ENCODE data around the gene AARSD1. TPM values are rescaled to one million over a fixed set of nuclear protein-coding genes. Genes with fewer than 3 reads are reported as not detected.
"Not testable (repeated sequence)": the region's sequence is repeated elsewhere in the genome, so short reads cannot be mapped to it uniquely, and the experiment has no call there.

The AARSD1 gene
- total and polyA plus RNA-seq, 4 donors, result 27.6 to 57.0 (median 37.1) TPM

DNA sequence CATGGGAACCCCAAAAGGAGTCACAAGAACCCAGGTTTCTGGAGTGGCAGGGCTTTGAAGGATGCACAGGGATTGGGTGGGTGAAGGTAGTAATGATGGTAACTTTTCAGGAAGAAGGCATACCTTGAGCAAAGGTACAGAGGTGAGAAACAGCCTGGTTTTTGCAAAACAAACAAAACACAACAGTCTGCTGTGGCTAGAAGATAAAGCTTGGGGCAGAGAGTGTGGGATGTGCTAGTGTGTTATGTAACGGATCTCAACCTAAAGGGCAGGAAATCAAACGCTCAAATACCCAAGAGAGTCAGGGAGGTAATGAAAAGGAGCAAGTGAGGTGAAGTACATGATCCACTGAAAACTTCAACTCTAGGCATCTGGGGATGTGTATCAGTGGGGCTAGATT lies 11.0 kb upstream of the AARSD1 start:
- TF ChIP-seq, protein P1, sequence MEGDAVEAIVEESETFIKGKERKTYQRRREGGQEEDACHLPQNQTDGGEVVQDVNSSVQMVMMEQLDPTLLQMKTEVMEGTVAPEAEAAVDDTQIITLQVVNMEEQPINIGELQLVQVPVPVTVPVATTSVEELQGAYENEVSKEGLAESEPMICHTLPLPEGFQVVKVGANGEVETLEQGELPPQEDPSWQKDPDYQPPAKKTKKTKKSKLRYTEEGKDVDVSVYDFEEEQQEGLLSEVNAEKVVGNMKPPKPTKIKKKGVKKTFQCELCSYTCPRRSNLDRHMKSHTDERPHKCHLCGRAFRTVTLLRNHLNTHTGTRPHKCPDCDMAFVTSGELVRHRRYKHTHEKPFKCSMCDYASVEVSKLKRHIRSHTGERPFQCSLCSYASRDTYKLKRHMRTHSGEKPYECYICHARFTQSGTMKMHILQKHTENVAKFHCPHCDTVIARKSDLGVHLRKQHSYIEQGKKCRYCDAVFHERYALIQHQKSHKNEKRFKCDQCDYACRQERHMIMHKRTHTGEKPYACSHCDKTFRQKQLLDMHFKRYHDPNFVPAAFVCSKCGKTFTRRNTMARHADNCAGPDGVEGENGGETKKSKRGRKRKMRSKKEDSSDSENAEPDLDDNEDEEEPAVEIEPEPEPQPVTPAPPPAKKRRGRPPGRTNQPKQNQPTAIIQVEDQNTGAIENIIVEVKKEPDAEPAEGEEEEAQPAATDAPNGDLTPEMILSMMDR (IDR thresholded peaks at IDR 0.05; ENCODE audit: control extremely low read depth, extremely low read depth), result no peak
- H3K27me3 ChIP-seq (ENCODE audit: control insufficient read depth in 3 of 3, insufficient read depth in 3 of 3, low read length in 2 of 3), result no peaks in the 10 kb centered on the region
- no peak overlapping the region for H3K27ac ChIP-seq (ENCODE audit: low read depth in 1 of 2, low read length in 1 of 2)
- 43 to 60% methylated on average over 2 of the region's 2 CpGs for WGBS, 2 donors
- peaks cover 0 to 9% (median 0%) of the 10 kb centered on the region in 5 donors for H3K4me1 ChIP-seq (ENCODE audit: control insufficient read depth in 5 of 5, insufficient read depth in 5 of 5, low read length in 5 of 5)
- ATAC-seq (ENCODE audit: insufficient read depth, low FRiP score) (no peak), DNase-seq (no peak)
- H3K4me3 ChIP-seq, result no peak overlapping the region
- H3K9ac ChIP-seq (ENCODE audit: insufficient read depth in 1 of 2, low read length in 2 of 2), result no peak overlapping the region
- H3K9me3 ChIP-seq (ENCODE audit: control insufficient read depth in 4 of 4, insufficient read depth in 3 of 4, low read length in 3 of 4), result no peaks in the 10 kb centered on the region
- no peaks in the 10 kb centered on the region for H3K36me3 ChIP-seq (ENCODE audit: control insufficient read depth in 4 of 4, insufficient read depth in 4 of 4, low read length in 4 of 4)

DNA sequence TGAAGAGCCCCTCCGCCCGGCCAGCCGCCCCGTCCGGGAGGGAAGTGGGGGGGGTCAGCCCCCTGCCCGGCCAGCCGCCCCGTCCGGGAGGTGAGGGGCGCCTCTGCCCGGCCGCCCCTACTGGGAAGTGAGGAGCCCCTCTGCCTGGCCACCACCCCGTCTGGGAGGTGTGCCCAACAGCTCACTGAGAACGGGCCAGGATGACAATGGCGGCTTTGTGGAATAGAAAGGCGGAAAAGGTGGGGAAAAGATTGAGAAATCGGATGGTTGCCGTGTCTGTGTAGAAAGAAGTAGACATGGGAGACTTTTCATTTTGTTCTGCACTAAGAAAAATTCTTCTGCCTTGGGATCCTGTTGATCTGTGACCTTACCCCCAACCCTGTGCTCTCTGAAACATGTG lies 9.1 kb upstream of the AARSD1 start:
- ATAC-seq (ENCODE audit: insufficient read depth, low FRiP score); DNase-seq; H3K27ac ChIP-seq (ENCODE audit: low read depth in 1 of 2, low read length in 1 of 2); H3K9me3 ChIP-seq (ENCODE audit: control insufficient read depth in 4 of 4, insufficient read depth in 3 of 4, low read length in 3 of 4); H3K36me3 ChIP-seq (ENCODE audit: control insufficient read depth in 4 of 4, insufficient read depth in 4 of 4, low read length in 4 of 4); H3K4me3 ChIP-seq; H3K27me3 ChIP-seq (ENCODE audit: control insufficient read depth in 3 of 3, insufficient read depth in 3 of 3, low read length in 2 of 3); H3K9ac ChIP-seq (ENCODE audit: insufficient read depth in 1 of 2, low read length in 2 of 2): not testable (repeated sequence)
- 83 to 85% methylated on average over 6 to 12 of the region's 18 CpGs for WGBS, 2 donors
- H3K4me1 ChIP-seq (ENCODE audit: control insufficient read depth in 5 of 5, insufficient read depth in 5 of 5, low read length in 5 of 5), result peaks cover 0 to 12% (median 0%) of the 10 kb centered on the region in 5 donors

DNA sequence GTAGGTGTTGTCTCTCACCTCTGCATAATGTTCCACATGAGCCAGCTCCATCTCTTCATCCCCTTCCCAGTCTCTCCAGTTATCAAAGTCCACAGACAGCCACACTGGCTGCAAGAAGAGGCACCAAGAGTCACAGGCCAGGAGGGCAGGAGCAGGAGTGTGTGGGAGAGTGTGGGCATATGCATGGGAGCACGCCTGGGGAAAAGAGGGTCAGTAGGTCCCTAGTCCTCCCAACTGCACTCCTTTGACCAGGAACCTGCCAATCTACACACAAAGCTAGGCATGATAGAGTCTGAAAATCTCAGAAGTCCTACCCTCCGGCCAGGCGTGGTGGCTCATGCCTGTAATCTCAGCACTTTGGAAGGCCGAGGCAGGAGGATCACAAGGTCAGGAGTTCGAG lies 7.3 kb upstream of the AARSD1 start:
- WGBS, 2 donors, result 93 to 96% methylated on average over 5 of the region's 5 CpGs

DNA sequence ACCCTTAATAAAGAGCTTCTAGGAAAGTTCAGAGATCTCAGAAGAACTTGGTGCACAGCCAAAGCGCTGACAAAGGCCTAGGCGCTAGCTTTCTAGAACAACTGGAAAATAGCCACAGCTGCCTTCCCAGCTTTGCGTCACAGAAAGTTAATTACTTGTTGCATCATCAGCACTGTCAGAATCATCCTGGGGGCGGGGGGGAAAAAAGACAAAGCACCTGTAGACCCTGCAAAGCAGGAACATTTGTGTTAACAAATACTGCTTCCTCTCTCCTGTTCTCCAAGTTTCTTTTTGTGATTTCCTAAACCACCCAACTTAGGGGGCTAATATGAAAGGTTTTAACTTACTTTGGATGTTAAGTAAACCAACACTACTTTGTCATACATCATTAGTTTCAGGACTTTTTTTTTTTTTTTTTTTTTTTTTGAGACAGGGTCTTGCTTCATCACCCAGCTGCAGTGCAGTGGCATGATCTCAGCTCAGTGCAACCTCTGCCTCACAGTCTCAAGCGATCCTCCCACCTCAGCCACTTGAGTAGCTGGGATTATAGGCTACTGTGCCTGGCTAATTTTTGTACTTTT lies 4.8 kb upstream of the AARSD1 start:
- DNase-seq (peak; percentile 88 to 97 (median 97)), ATAC-seq (ENCODE audit: insufficient read depth, low FRiP score) (no peak)
- Histone ChIP-seq H3K9me3 (ENCODE audit: control insufficient read depth in 4 of 4, insufficient read depth in 3 of 4, low read length in 3 of 4) (no peaks in the 10 kb centered on the region), H3K27ac (ENCODE audit: low read depth in 1 of 2, low read length in 1 of 2) (no peak overlapping the region), H3K36me3 (ENCODE audit: control insufficient read depth in 4 of 4, insufficient read depth in 4 of 4, low read length in 4 of 4) (no peaks in the 10 kb centered on the region), H3K4me3 (no peak overlapping the region), H3K4me1 (ENCODE audit: control insufficient read depth in 5 of 5, insufficient read depth in 5 of 5, low read length in 5 of 5) (peaks cover 0 to 13% (median 0%) of the 10 kb centered on the region in 5 donors), H3K27me3 (ENCODE audit: control insufficient read depth in 3 of 3, insufficient read depth in 3 of 3, low read length in 2 of 3) (no peaks in the 10 kb centered on the region), H3K9ac (ENCODE audit: insufficient read depth in 1 of 2, low read length in 2 of 2) (peak overlapping the region in 1 of 2 donors; percentile 52)
- WGBS, 2 donors, result 42 to 43% methylated on average over 5 of the region's 5 CpGs
- TF ChIP-seq, protein P1 (IDR thresholded peaks at IDR 0.05; ENCODE audit: control extremely low read depth, extremely low read depth), result no peak

More for the DNA sequence above, 7.3 kb upstream of the AARSD1 start:
- TF ChIP-seq, protein P1 (IDR thresholded peaks at IDR 0.05; ENCODE audit: control extremely low read depth, extremely low read depth), result no peak
- Histone ChIP-seq H3K4me1 (ENCODE audit: control insufficient read depth in 5 of 5, insufficient read depth in 5 of 5, low read length in 5 of 5) (peaks cover 0 to 13% (median 0%) of the 10 kb centered on the region in 5 donors), H3K4me3 (no peak overlapping the region), H3K9ac (ENCODE audit: insufficient read depth in 1 of 2, low read length in 2 of 2) (no peak overlapping the region), H3K9me3 (ENCODE audit: control insufficient read depth in 4 of 4, insufficient read depth in 3 of 4, low read length in 3 of 4) (no peaks in the 10 kb centered on the region), H3K27ac (ENCODE audit: low read depth in 1 of 2, low read length in 1 of 2) (no peak overlapping the region), H3K27me3 (ENCODE audit: control insufficient read depth in 3 of 3, insufficient read depth in 3 of 3, low read length in 2 of 3) (no peaks in the 10 kb centered on the region), H3K36me3 (ENCODE audit: control insufficient read depth in 4 of 4, insufficient read depth in 4 of 4, low read length in 4 of 4) (no peaks in the 10 kb centered on the region)
- ATAC-seq (ENCODE audit: insufficient read depth, low FRiP score), result no peak
- DNase-seq, result no peak

Measured in lung (tissue), 12 donors.